Thymus (tissue), 11 donors: ENCODE results near the gene MYT1. TPM values are rescaled to one million over a fixed set of nuclear protein-coding genes. Genes with fewer than 3 reads are reported as not detected.

Source experiments
- DNase-seq, 9 donors: peaks; one replicate each; pipeline ENCODE4 v3.0.0-alpha.2; 2013; ENCODE audit warnings: low spot score in 9 of 9, low read depth in 6 of 9, missing footprints in 1 of 9
- H3K27ac ChIP-seq, 2 donors: one replicate each; pipeline ENCODE4 v1.5.1; 2013; ENCODE audit warnings: control low read depth in 1 of 2, low read depth in 1 of 2, low read length in 1 of 2, mild to moderate bottlenecking in 1 of 2, moderate library complexity in 1 of 2
- H3K27me3 ChIP-seq, 2 donors: one replicate each; pipeline ENCODE4 v1.5.1; 2013; ENCODE audit warnings: low read length in 1 of 2; ENCODE audit not compliant: control insufficient read depth in 2 of 2, insufficient read depth in 1 of 2
- H3K36me3 ChIP-seq, 2 donors: one replicate each; pipeline ENCODE4 v1.5.1; 2013; ENCODE audit warnings: low read length in 1 of 2, mild to moderate bottlenecking in 1 of 2, moderate library complexity in 1 of 2; ENCODE audit not compliant: control insufficient read depth in 2 of 2, insufficient read depth in 2 of 2
- H3K4me1 ChIP-seq, 2 donors: one replicate each; pipeline ENCODE4 v1.5.1; 2013; ENCODE audit warnings: low read length in 2 of 2; ENCODE audit not compliant: control insufficient read depth in 2 of 2, insufficient read depth in 2 of 2
- H3K4me3 ChIP-seq, 2 donors: one replicate each; pipeline ENCODE4 v1.5.1; 2013; ENCODE audit warnings: low read length in 2 of 2, control low read depth in 1 of 2, mild to moderate bottlenecking in 1 of 2
- H3K9me3 ChIP-seq, 2 donors: one replicate each; pipeline ENCODE4 v1.5.1; 2013; ENCODE audit warnings: low read length in 1 of 2, mild to moderate bottlenecking in 1 of 2; ENCODE audit not compliant: control insufficient read depth in 2 of 2, insufficient read depth in 1 of 2
- WGBS: extraction: QIAGEN DNeasy Blood & Tissue Kit; methylation state at CpG from one replicate; pipeline ENCODE4 v1.1.7; 2013; 5-methylcytosine and 5-hydroxymethylcytosine counted together
- polyA plus RNA-seq: library from polyadenylated mRNA; stranded (reverse); fragments of 200-250 nt; gene quantifications from one replicate; pipeline ENCODE4 v1.2.3, GENCODE V29; 2013
- total RNA-seq: library from RNA; stranded (reverse); fragments of 120-200 nt; gene quantifications from one replicate; pipeline ENCODE4 v1.2.4, GENCODE V29; 2013
- donor health status: healthy.

The MYT1 gene
- total and polyA plus RNA-seq, 2 donors = 0.19 to 0.25 TPM

DNA sequence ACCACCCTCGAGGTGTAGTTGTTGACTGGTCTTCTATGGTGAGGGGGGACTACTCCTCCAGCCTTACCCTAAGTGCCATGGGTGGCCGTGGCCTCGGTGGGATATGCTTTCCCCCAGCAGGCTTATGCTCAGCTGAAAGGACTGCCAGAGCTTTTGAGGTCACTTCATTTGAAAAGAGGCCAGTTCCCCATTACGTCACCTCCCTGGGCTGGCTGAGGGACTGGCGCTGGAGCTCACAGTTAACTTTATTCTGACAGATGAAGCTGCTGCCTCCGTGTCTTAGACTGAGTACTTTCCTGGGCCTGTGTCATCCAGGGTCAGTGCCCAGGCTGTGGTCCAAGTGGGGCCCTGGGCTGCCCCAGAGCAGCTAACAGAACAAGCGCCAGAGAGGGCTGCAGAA is 48.5 kb downstream of the MYT1 start:
- no peak overlapping the region for H3K4me3 ChIP-seq
- no peak for DNase-seq
- H3K9me3 ChIP-seq = no peaks in the 10 kb centered on the region
- H3K4me1 ChIP-seq = peaks cover 0 to 9% of the 10 kb centered on the region in 2 donors
- H3K27me3 ChIP-seq = no peaks in the 10 kb centered on the region
- H3K36me3 ChIP-seq = no peaks in the 10 kb centered on the region
- no peak overlapping the region for H3K27ac ChIP-seq
- WGBS = 86% methylated on average over 7 of the region's 7 CpGs

DNA sequence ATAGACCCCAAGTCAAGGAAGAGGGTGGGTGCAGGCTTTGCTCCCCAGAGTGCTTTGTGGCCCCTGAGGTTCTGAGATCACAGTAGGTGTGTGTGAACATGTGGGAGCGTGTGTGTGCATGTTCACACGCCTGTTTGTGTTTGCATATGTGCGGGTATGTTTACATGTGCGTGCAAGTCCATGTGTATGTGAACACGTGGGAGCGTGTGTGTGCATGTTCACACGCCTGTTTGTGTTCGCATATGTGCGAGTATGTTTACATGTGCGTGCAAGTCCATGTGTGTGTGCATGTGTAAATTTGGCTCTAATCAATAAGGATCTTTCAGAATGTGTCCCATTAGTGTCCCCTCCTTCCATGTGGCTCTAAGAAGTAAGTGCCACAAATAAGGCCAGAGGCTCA is 49.9 kb downstream of the MYT1 start:
- no peak overlapping the region for H3K27ac ChIP-seq
- H3K27me3 ChIP-seq = no peaks in the 10 kb centered on the region
- H3K36me3 ChIP-seq = no peaks in the 10 kb centered on the region
- no peak for DNase-seq
- peaks cover 0 to 9% of the 10 kb centered on the region in 2 donors for H3K4me1 ChIP-seq
- H3K9me3 ChIP-seq = no peaks in the 10 kb centered on the region
- H3K4me3 ChIP-seq = no peak overlapping the region
- WGBS = 98% methylated on average over 10 of the region's 10 CpGs

DNA sequence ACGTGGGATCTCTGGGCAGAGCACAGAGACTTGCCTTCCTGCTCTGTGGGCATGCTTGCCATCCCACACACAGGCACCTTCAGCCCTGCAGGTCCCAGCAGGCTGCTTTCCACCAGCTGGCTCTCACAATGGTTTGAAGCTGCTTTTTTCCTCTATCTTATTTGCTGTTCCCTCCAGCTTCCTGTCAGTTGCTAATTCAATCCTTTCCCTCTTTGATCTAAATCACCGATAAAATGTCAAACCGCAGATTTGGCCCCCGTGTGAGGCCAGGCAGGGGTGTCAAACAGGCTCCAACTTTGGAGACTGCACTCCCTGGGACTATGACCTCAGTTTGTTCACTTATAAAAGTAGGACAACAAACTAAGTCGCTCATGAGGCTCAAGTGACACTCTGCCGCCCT is 50.7 kb downstream of the MYT1 start:
- WGBS = 29% methylated on average over 6 of the region's 6 CpGs
- H3K36me3 ChIP-seq = no peaks in the 10 kb centered on the region
- H3K4me1 ChIP-seq = peaks cover 0 to 9% of the 10 kb centered on the region in 2 donors
- H3K9me3 ChIP-seq = no peaks in the 10 kb centered on the region
- DNase-seq = peak in 1 of 9 donors; percentile 19
- peaks cover 0 to 3% of the 10 kb centered on the region in 2 donors for H3K27me3 ChIP-seq
- H3K27ac ChIP-seq = no peak overlapping the region
- no peak overlapping the region for H3K4me3 ChIP-seq

GRCh38 chr20:64216036-64216435 is 51.8 kb downstream of the MYT1 start:
- H3K9me3 ChIP-seq = no peaks in the 10 kb centered on the region
- peaks cover 0 to 9% of the 10 kb centered on the region in 2 donors for H3K4me1 ChIP-seq
- no peak for DNase-seq
- H3K27ac ChIP-seq = no peak overlapping the region
- H3K36me3 ChIP-seq = no peaks in the 10 kb centered on the region
- 86% methylated on average over 3 of the region's 3 CpGs for WGBS
- no peak overlapping the region for H3K4me3 ChIP-seq
- H3K27me3 ChIP-seq = peaks cover 0 to 3% of the 10 kb centered on the region in 2 donors

- no peak for DNase-seq
- peaks cover 0 to 12% of the 10 kb centered on the region in 2 donors for H3K4me1 ChIP-seq
- H3K9me3 ChIP-seq = no peaks in the 10 kb centered on the region
- H3K36me3 ChIP-seq = no peaks in the 10 kb centered on the region
- H3K4me3 ChIP-seq = no peak overlapping the region
- peaks cover 0 to 3% of the 10 kb centered on the region in 2 donors for H3K27me3 ChIP-seq
- WGBS = 95% methylated on average over 11 of the region's 11 CpGs
- H3K27ac ChIP-seq = no peak overlapping the region
Measured at GRCh38 chr20:64216910-64217309, 52.7 kb downstream of the MYT1 start.

DNA sequence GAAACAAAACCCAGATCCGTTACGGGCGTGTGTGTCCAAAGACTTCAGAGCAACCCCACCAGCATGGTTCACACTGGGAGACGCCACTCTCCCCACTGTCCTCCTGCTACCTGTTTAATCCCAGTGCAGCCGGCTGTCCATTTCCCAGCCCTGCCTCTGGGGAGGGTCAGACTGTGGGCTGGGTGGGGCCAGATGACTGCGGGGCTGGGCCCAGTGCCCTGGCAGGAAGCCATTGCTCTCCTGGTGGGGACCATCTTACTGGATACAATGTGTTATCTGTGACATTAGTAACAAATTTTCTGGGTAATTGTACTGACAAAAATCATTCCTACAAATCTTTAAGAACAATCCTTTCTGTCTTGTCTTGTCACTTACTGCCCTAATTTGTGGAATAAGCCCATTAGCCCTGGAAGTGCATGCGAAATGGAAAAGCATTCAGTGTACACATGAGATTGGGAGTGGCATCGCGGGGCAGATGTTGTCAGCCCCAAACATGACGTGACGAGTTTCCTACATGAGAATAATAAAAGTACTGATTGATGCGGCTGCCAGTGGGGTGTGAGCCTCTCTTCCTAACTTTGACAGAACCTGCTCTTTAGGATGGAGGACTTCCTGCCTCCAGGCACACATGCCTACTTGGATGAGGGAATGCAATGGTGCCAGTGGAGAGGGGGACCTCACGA is 53.4 kb downstream of the MYT1 start:
- 96% methylated on average over 13 of the region's 13 CpGs for WGBS
- H3K4me3 ChIP-seq = no peak overlapping the region
- H3K9me3 ChIP-seq = no peaks in the 10 kb centered on the region

DNA sequence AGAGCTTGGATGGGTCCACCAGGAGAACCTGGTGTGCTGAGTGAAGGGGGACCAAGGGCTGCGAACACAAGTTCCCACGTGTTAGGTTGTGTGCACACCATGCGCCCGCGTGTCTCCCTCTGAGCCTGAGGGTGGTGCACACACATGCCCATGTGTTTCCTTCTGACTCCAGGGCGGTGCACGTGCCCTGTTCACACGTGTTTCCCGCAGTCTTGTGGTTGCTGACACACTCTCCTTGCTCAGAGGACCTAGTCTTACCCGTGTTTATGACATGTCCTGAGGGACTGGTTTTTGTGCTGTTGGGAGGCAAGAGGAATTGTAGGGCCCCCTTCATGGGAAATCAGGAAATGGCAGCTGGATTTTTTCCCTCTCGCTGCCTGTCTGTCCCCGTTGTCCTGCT is 55.0 kb downstream of the MYT1 start:
- Histone ChIP-seq H3K4me3 (no peak overlapping the region), H3K27me3 (peaks cover 0 to 3% of the 10 kb centered on the region in 2 donors), H3K9me3 (no peaks in the 10 kb centered on the region), H3K36me3 (no peaks in the 10 kb centered on the region), H3K27ac (no peak overlapping the region), H3K4me1 (peaks cover 0 to 19% of the 10 kb centered on the region in 2 donors)
- no peak for DNase-seq
- 83% methylated on average over 12 of the region's 12 CpGs for WGBS

More for the DNA sequence above, 53.4 kb downstream of the MYT1 start:
- peaks cover 0 to 3% of the 10 kb centered on the region in 2 donors for H3K27me3 ChIP-seq
- peaks cover 0 to 12% of the 10 kb centered on the region in 2 donors for H3K4me1 ChIP-seq
- no peaks in the 10 kb centered on the region for H3K36me3 ChIP-seq
- DNase-seq = no peak
- no peak overlapping the region for H3K27ac ChIP-seq

GRCh38 chr20:64219730-64220129 is 55.5 kb downstream of the MYT1 start:
- Histone ChIP-seq H3K4me3 (no peak overlapping the region), H3K27ac (no peak overlapping the region), H3K4me1 (peaks cover 0 to 15% of the 10 kb centered on the region in 2 donors), H3K9me3 (no peaks in the 10 kb centered on the region), H3K27me3 (peaks cover 0 to 3% of the 10 kb centered on the region in 2 donors), H3K36me3 (no peaks in the 10 kb centered on the region)
- WGBS = 98% methylated on average over 16 of the region's 16 CpGs
- DNase-seq = no peak

- Histone ChIP-seq H3K9me3 (no peaks in the 10 kb centered on the region), H3K36me3 (no peaks in the 10 kb centered on the region), H3K4me3 (no peak overlapping the region), H3K4me1 (peaks cover 0 to 14% of the 10 kb centered on the region in 2 donors), H3K27me3 (peaks cover 0 to 3% of the 10 kb centered on the region in 2 donors), H3K27ac (no peak overlapping the region)
- WGBS = 92% methylated on average over 8 of the region's 8 CpGs
- no peak for DNase-seq
Measured at GRCh38 chr20:64220420-64220819, 56.2 kb downstream of the MYT1 start.
